HG03103 (cell line): ENCODE measurements around the gene RHOBTB3.
A peak's percentile ranks its signal among the peaks of the same experiment; 100 is the strongest.
"Not testable (repeated sequence)": the region's sequence is repeated elsewhere in the genome, so short reads cannot be mapped to it uniquely, and the experiment has no call there.

ENCODE experiments used
- ATAC-seq: cut with Tn5 transposase; IDR thresholded peaks from one replicate; pipeline ENCODE4 v1.9.1; 2021; ENCODE audit warnings: low read depth; ENCODE audit not compliant: unreplicated experiment

RHOBTB3 gene

DNA sequence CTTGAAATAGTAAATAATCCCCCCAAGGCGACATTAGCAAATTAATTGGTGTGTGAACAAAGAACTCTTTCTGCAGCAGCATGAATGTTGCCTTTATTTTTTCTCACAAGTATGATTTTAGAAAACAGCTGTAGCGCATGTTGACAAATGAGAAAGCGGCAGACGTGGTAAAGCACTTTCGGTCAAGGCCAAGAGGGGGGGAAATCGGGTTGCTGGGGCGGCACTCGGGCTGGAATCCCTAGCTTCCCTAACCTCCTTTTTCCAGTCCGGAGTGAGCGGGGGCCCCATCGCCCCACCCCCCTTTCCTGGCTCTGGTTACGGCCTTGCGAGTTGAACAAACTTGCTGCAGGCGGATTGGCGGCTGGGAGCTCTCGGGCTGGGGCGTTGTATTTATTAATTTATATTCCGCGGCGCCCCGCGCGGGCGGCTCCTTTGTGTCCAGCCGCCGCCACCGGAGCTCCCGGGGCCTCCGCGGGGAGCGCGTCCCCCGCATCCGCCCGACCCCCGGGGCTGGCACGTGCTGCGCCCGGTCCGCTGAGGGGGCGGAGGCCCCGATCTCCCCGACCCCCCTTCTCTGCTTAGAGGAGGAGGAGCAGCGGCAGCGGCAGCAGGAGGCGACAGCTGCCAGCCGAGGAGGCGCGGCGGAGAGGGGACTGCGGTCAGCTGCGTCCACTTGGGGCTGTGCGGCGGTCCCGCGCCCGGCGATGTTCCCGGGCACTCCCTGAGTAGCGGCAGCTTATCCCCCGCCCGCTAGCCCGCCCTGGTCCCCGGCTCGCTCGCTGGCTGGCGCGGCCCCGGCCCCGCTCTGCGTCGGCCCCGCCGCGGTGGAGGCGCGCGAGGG, at the start of gene RHOBTB3:
Gene RHOBTB3 (plus strand): TSS at position 607 of the 841 bp plus-strand sequence. CDS start 347 bp downstream, outside the sequence.
- ATAC-seq, result peak; percentile 34

DNA sequence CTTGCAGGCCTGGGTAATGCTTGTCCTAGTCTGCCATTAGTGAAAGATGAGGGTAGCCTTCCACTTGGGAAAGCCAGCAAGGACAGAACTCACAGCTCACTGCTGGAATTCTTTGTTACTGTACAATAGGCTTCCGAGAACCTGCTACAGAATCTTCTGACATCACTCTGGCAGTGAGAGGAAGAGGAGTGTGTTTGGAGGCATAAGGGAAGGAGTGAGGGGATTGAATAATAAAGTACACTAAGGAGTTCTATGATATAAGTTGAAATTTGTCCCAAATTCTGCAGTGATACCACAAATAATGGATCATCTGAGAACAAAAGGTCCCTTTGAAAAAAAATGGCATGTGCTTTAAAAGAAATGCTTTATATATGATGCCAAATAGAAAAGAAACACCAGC, 48.2 kb upstream of the RHOBTB3 start, which contains the start of gene SPATA9:
Gene SPATA9 (minus strand): TSS at position 101 of the 400 bp plus-strand sequence. CDS start 137 bp downstream, outside the sequence.
- no peak for ATAC-seq

- ATAC-seq, result no peak
Observed at GRCh38 chr5:95684361-95684760, 46.8 kb upstream of the RHOBTB3 start.

- no peak for ATAC-seq
Observed at GRCh38 chr5:95686651-95687050, 44.5 kb upstream of the RHOBTB3 start.

GRCh38 chr5:95689680-95690079, 41.5 kb upstream of the RHOBTB3 start:
- no peak for ATAC-seq

- no peak for ATAC-seq
Observed at GRCh38 chr5:95690333-95690732, 40.8 kb upstream of the RHOBTB3 start.

DNA sequence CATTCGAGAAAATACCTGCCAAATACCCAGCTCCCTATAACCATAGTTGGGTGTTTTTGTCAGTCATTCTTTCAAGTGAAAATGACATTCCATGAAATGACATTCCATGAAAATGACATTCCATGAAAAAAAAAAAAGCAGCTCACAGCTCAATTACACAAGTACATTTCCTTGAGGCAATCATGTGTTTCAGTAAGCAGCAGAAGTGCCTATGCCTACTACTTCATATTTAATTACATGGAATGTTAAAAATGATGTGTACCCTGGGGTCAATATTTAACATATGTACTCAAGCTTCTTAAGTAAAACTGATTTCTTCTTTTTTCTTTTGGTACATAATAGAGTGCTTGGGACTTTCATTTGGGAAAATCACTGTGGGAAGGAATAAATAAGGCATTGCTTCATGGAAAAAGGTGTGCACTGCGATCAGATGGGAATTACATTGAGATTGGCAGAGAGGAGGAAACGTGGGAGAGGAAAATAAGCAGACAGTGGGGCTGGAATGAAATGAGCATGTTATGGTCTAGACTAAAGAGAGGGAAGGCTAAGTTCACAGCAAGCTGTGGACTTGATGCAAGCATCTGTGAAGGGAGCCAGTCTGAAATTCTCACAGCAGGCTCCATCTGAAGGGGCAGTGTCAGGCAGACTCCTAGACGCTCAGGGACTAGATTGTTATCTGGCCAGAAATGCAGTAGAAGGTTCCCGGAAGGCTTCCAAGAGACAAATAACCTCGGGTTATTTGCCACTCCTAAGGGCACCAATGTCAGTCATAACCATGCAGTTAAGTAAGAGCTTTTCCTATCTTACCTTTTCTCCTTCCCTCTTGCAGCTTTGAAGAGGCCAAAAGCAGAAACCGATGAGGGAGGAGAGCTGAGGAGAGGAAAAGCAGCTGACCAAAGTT, 33.1 kb upstream of the RHOBTB3 start:
- no peak for ATAC-seq

- ATAC-seq, result no peak
Observed at GRCh38 chr5:95699337-95699736, 31.8 kb upstream of the RHOBTB3 start.

DNA sequence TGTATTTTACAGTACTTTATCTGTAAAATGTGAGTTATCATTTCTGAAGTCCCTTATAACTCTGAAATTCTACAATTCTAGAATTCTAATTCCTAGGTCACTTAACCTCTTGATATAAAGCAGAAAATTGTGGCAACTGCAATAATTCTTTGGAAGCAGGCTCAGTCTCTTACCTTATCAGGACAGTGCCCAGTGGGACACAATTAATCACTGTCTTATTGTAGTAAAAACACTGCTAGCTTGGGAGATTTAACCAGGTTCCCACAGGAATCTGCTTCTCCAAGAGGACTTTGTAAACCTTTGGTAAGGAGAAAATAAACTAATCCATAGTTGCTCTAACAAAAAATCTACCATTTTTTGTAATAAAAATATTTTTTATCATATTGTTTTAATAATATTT, 30.1 kb upstream of the RHOBTB3 start:
- no peak for ATAC-seq

- no peak for ATAC-seq
Observed at GRCh38 chr5:95704150-95704549, 27.0 kb upstream of the RHOBTB3 start.

DNA sequence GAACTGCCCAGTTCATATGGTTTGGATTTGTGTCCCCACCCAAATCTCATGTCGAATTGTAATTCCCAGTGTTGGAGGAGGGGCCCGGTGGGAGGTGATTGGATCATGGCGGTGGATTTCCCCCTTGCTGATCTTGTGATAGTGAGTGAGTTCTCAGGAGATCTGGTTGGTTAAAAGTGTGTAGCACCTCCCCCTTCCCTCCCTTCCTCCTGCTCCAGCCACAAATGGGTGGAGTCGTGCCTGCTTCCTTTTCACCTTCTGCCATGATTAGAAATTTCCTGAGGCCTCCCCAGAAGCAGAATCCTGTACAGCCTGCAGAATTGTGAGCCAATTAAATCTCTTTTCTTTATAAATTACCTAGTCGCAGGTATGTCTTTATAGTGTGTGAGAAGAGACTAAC, 24.9 kb upstream of the RHOBTB3 start:
- ATAC-seq, result not testable (repeated sequence)

DNA sequence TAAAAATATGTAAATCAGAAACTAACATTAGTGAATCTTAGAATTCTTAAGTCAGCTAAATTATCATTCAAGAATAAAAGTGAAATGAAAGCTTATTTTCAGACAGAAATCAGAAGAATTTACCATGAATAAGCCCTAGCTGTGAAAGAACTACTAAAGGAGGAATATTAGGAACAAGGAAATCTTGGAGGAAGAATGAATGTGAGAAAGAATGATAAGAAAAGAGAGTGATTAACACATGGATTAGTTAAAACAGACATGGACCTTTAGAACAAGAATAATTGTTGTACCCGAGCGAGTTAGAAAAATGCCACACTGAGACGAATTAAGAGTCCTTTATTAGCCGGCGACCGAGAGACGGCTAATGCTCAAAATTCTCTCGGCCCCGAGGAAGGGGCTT, 24.1 kb upstream of the RHOBTB3 start:
- ATAC-seq, result no peak

DNA sequence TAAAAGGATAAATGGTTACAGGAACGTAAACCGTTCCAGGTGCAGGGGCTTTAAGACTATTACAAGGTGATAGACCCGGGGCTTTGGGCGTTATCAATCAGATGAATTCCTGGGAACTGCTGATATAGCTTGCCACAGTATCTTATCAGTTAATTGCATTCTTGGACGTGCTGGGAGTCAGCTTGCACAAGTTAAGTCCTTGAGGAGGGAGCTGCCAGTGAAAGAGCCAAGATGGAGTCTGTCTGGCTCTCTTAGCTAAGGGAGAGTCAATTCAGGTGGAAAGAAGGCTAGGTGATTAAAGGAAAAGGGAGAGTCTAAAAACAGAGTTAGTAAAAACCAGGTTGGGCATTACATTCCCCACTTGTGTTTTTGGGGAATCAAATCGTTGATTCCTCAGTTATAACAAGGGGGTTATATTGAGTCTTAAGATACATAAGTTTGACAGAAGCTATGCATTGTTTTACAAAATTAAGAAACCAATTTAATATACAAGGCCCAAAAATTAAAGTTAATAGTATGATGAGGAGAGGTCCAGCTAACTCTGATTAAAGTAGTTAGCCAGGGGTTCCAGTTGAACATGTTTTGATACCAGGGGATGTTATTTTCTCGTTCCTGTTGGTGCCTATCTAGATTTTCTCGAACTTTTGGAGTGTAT, 23.5 kb upstream of the RHOBTB3 start:
- not testable (repeated sequence) for ATAC-seq

DNA sequence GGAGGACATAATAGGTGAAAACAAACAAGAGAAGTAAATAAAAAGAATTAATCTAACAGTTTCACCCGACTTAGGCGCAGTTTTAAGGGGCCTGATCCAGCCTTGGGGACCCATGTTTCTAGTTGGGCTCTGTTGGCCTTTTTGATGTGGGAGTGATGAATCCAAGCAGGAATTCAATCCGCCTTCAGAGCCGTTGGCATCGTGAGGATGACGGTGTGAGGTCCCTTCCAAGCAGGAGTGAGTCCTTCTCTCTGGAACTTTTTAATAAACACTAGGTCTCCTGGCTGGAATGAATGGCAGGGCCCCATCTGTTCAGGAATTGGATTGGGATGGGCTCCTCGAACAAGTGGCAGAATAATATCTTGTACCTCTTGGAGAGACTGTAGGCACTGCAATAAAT, 22.3 kb upstream of the RHOBTB3 start:
- no peak for ATAC-seq

- no peak for ATAC-seq
Observed at GRCh38 chr5:95709967-95710650, 21.0 kb upstream of the RHOBTB3 start.

- not testable (repeated sequence) for ATAC-seq
Observed at GRCh38 chr5:95710651-95711500, 20.3 kb upstream of the RHOBTB3 start.

DNA sequence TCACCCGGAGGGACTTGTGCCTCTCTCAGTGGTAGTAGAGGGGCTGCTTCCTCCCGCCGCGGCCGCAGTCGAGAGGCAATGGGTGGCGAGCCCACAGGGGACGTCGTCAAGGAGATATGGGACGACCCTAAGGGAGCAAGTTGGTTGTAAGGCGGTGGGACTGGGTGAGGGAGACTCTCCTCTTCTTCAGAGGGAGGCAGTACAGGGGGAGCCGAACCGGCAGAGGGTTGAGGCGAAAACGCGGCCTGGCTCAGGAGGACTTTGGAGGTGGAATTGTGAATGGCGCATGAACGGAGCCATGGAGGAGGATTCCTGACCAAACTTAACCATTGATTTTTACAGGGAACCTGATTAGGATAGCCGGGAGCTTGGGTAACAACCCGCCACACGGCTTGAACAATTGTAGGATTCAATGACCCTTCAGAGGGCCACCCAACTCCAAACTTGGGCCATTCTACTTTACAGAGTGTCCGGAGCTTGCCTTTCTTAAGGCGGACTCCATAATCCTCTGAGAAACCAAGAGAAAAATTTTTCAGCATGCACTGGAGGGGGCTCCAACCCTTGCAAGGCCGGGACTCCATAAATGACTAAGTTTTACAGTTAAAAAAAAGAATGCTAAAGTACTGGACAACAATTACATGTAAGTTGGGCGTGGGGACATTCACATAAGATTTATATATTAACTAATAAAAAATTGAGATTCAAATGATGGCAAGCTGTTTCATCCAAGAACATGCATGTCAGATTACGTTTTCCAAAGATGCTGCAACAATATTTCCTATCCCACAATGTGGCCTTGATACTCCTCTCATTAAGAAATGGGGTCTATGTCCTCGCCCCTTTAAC, 19.4 kb upstream of the RHOBTB3 start:
- no peak for ATAC-seq

DNA sequence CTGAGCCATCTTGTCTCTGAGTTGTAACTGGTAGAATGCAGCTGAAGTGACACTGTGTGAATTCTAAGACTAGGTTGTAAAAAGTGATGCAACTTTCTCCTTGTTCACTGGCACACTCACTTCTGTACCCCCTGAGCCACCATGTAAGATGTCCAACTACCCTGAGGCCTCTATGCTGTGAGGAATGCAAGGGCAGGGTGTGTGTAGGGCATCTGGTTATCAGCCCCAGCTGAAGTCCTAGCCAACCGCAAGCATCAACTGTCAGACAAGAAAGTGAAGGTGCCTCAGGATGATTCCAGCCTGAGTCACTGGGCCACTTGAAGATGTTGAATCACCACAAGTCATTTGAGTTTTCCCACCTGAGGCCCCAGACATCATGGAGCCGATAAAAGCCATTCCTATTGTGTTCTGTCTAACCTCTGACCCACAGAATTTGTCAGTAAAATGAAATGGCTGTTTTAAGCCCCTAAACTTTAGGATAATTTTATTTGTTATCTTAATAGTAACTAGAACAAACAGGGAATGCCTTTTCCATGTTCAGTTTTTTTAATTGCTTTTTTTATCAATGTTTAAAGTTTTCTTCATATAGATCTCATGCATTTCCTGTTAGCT, 18.7 kb upstream of the RHOBTB3 start:
- ATAC-seq, result no peak
